OCI-LY3 (cell line): Measurements from ENCODE around the gene TMPRSS11B.

Source experiments
- H2AFZ ChIP-seq: fragments of 200-600, 300-600 bp; shearing (Covaris generic); 2 replicates; pipeline ENCODE4 v1.6.0; 2014; ENCODE audit warnings: antibody characterized with exemption, low read depth, low read length
- H3K27ac ChIP-seq: fragments of 200-600, 300-600 bp; sonication (generic); 2 replicates; pipeline ENCODE4 v1.5.1; 2014; ENCODE audit warnings: mild to moderate bottlenecking, low read length, moderate library complexity, mixed read lengths
- H3K27me3 ChIP-seq: fragments of 200-600, 300-600 bp; sonication (generic); 2 replicates; pipeline ENCODE4 v1.6.1; 2014; ENCODE audit warnings: low read depth, low read length, mixed read lengths
- H3K36me3 ChIP-seq: fragments of 200-600, 300-600 bp; sonication (generic); replicated peaks from 2 replicates; pipeline ENCODE3; 2014; ENCODE audit warnings: low read depth, low read length, mixed read lengths
- H3K4me1 ChIP-seq: fragments of 300-600, 200-600 bp; sonication (generic); 2 replicates; pipeline ENCODE4 v1.6.1; 2014; ENCODE audit warnings: low read length, mixed read lengths
- H3K4me2 ChIP-seq: fragments of 200-600, 300-600 bp; sonication (generic); 2 replicates; pipeline ENCODE4 v1.6.1; 2014; ENCODE audit warnings: low read length, mixed read lengths
- H3K4me3 ChIP-seq: fragments of 300-600, 200-600 bp; sonication (generic); 2 replicates; pipeline ENCODE4 v1.5.1; 2014; ENCODE audit warnings: antibody characterized with exemption, mild to moderate bottlenecking, low read length, moderate library complexity
- H3K79me2 ChIP-seq: fragments of 300-600, 200-600 bp; shearing (Covaris generic); 2 replicates; pipeline ENCODE4 v1.6.1; 2014; ENCODE audit warnings: mild to moderate bottlenecking, low read length, mixed read lengths
- H3K9ac ChIP-seq: fragments of 300-600, 200-600 bp; shearing (Covaris generic); 2 replicates; pipeline ENCODE4 v1.6.0; 2014; ENCODE audit warnings: mild to moderate bottlenecking, low read length, moderate library complexity
- H3K9me3 ChIP-seq: fragments of 200-600, 300-600 bp; shearing (Covaris generic); 2 replicates; pipeline ENCODE4 v1.6.1; 2014; ENCODE audit warnings: low read length, mixed read lengths; ENCODE audit not compliant: insufficient read depth
- H4K20me1 ChIP-seq: fragments of 200-600, 300-600 bp; sonication (generic); 2 replicates; pipeline ENCODE4 v1.6.1; 2016; ENCODE audit warnings: low read length, mixed read lengths; ENCODE audit not compliant: insufficient read depth
- EZH2phosphoT487 ChIP-seq: fragments of 200-600 bp; shearing (Covaris generic); IDR thresholded peaks from 2 replicates; pipeline ENCODE4 v1.6.1; 2018; ENCODE audit warnings: antibody characterized with exemption, mixed run types, low read depth
- TF ChIP-seq, protein P1 (sequence below): fragments of 200-600, 300-600 bp; sonication (generic); IDR thresholded peaks from 2 replicates; pipeline ENCODE4 v1.5.1; 2014; ENCODE audit warnings: antibody characterized with exemption, low read length, low read depth

Gene TMPRSS11B

GRCh38 chr4:68180849-68181526 is 64.5 kb downstream of the TMPRSS11B start:
- H3K27me3 ChIP-seq, result no peaks in the 10 kb centered on the region
- H4K20me1 ChIP-seq, result no peaks in the 10 kb centered on the region
- no peaks in the 10 kb centered on the region for H3K79me2 ChIP-seq
- H3K4me3 ChIP-seq, result no peak overlapping the region
- H2AFZ ChIP-seq, result no peak overlapping the region
- H3K4me2 ChIP-seq, result no peak overlapping the region
- H3K36me3 ChIP-seq, result no peaks in the 10 kb centered on the region
- H3K9ac ChIP-seq, result no peak overlapping the region
- H3K9me3 ChIP-seq, result no peaks in the 10 kb centered on the region
- no peak for TF ChIP-seq EZH2phosphoT487
- TF ChIP-seq, protein P1, sequence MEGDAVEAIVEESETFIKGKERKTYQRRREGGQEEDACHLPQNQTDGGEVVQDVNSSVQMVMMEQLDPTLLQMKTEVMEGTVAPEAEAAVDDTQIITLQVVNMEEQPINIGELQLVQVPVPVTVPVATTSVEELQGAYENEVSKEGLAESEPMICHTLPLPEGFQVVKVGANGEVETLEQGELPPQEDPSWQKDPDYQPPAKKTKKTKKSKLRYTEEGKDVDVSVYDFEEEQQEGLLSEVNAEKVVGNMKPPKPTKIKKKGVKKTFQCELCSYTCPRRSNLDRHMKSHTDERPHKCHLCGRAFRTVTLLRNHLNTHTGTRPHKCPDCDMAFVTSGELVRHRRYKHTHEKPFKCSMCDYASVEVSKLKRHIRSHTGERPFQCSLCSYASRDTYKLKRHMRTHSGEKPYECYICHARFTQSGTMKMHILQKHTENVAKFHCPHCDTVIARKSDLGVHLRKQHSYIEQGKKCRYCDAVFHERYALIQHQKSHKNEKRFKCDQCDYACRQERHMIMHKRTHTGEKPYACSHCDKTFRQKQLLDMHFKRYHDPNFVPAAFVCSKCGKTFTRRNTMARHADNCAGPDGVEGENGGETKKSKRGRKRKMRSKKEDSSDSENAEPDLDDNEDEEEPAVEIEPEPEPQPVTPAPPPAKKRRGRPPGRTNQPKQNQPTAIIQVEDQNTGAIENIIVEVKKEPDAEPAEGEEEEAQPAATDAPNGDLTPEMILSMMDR, result no peak
- no peak overlapping the region for H3K27ac ChIP-seq
- no peaks in the 10 kb centered on the region for H3K4me1 ChIP-seq

- no peak for TF ChIP-seq EZH2phosphoT487
- no peaks in the 10 kb centered on the region for H3K27me3 ChIP-seq
- H2AFZ ChIP-seq, result peak overlapping the region; percentile 68
- no peak overlapping the region for H3K4me3 ChIP-seq
- no peaks in the 10 kb centered on the region for H3K4me1 ChIP-seq
- H3K9ac ChIP-seq, result no peak overlapping the region
- H3K4me2 ChIP-seq, result no peak overlapping the region
- no peaks in the 10 kb centered on the region for H3K36me3 ChIP-seq
- no peaks in the 10 kb centered on the region for H4K20me1 ChIP-seq
- no peaks in the 10 kb centered on the region for H3K9me3 ChIP-seq
- no peak overlapping the region for H3K27ac ChIP-seq
- H3K79me2 ChIP-seq, result no peaks in the 10 kb centered on the region
These were observed 68.6 kb downstream of the TMPRSS11B start for GRCh38 chr4:68176904-68177303.
